Fibroblast of lung (primary cell): ENCODE data around the gene TM7SF2. TPM values are rescaled to one million over a fixed set of nuclear protein-coding genes. Genes with fewer than 3 reads are reported as not detected.
"Not testable (repeated sequence)": the region's sequence is repeated elsewhere in the genome, so short reads cannot be mapped to it uniquely, and the experiment has no call there.

Experiments
- DNase-seq, 2 donors: peaks; one replicate each; pipeline versions ENCODE4 v3.0.0 to v3.0.0-alpha.2; 2010; ENCODE audit warnings: low read depth in 2 of 2
- H2AFZ ChIP-seq: 2 replicates; pipeline ENCODE4 v1.5.1; 2012; ENCODE audit warnings: low read length, control low read depth, inconsistent platforms
- H3K27ac ChIP-seq: 2 replicates; pipeline ENCODE4 v1.5.1; 2011; ENCODE audit warnings: low read length, control low read depth; ENCODE audit not compliant: insufficient read depth
- H3K27me3 ChIP-seq: 2 replicates; pipeline ENCODE4 v1.5.1; 2011; ENCODE audit warnings: mild to moderate bottlenecking, low read length; ENCODE audit not compliant: control insufficient read depth, insufficient read depth
- H3K36me3 ChIP-seq: 2 replicates; pipeline ENCODE4 v1.5.1; 2011; ENCODE audit warnings: low read length; ENCODE audit not compliant: control insufficient read depth, insufficient read depth
- H3K4me1 ChIP-seq: 2 replicates; pipeline ENCODE4 v1.5.1; 2011; ENCODE audit warnings: low read length; ENCODE audit not compliant: control insufficient read depth, insufficient read depth; ENCODE audit errors: extremely low read depth
- H3K4me2 ChIP-seq: 2 replicates; pipeline ENCODE4 v1.5.1; 2011; ENCODE audit warnings: low read length, control low read depth; ENCODE audit not compliant: insufficient read depth; ENCODE audit errors: extremely low read depth
- H3K4me3 ChIP-seq, 4 experiments: fragments of 200-600 bp in 1 of 4; sonication (generic) in 1 of 4; replicated peaks in 1 of 4; 2 replicates each; pipeline ENCODE4 v1.5.1; 2011 to 2016; ENCODE audit warnings: low read length in 4 of 4, low read depth in 3 of 4, mild to moderate bottlenecking in 3 of 4, control low read depth in 2 of 4, inconsistent platforms in 1 of 4, mixed read lengths in 1 of 4; ENCODE audit not compliant: insufficient read depth in 1 of 4; ENCODE audit errors: control extremely low read depth in 1 of 4
- H3K79me2 ChIP-seq: 2 replicates; pipeline ENCODE4 v1.5.1; 2012; ENCODE audit warnings: mild to moderate bottlenecking, low read length, inconsistent platforms; ENCODE audit not compliant: control insufficient read depth, insufficient read depth
- H3K9ac ChIP-seq: 2 replicates; pipeline ENCODE4 v1.5.1; 2011; ENCODE audit warnings: mild to moderate bottlenecking, low read length, control low read depth; ENCODE audit not compliant: insufficient read depth
- H3K9me3 ChIP-seq: 2 replicates; pipeline ENCODE4 v1.5.1; 2012; ENCODE audit warnings: low read depth, low read length; ENCODE audit not compliant: control insufficient read depth, insufficient read depth
- H4K20me1 ChIP-seq: 2 replicates; pipeline ENCODE4 v1.5.1; 2011; ENCODE audit warnings: low read length; ENCODE audit not compliant: control insufficient read depth, insufficient read depth; ENCODE audit errors: extremely low read depth
- EZH2 ChIP-seq: IDR thresholded peaks from 2 replicates; pipeline ENCODE4 v1.5.1; 2012; ENCODE audit warnings: low read length, control low read depth, mild to moderate bottlenecking; ENCODE audit errors: missing control alignments
- polyA plus RNA-seq, 2 donors: library from polyadenylated mRNA; depleted of rRNA in 1 of 2; stranded (reverse) in 1 of 2; unstranded in 1 of 2; fragments of >200 nt; gene quantifications; 2 replicates each; pipeline ENCODE4 v1.2.1, GENCODE V29; 2011 to 2012; ENCODE audit warnings: missing spikeins in 1 of 2
- total RNA-seq: library from RNA; depleted of rRNA; stranded (reverse); fragments of >200 nt; gene quantifications from 2 replicates; pipeline ENCODE4 v1.2.1, GENCODE V29; 2014
- TF ChIP-seq, protein P1 (sequence below), 2 donors: IDR thresholded peaks in 1 of 2; conservative IDR thresholded peaks in 1 of 2; 1 replicate in 1 of 2; 2 replicates in 1 of 2; pipeline ENCODE4 v1.5.1; 2011 to 2012; ENCODE audit warnings: low read length in 2 of 2, control low read depth in 1 of 2, inconsistent platforms in 1 of 2, low read depth in 1 of 2, mild to moderate bottlenecking in 1 of 2

The TM7SF2 gene
- total and polyA plus RNA-seq, 2 donors (not counting 1 experiment from before 2014, with no cell fraction given): 11.7 to 89.5 TPM

DNA sequence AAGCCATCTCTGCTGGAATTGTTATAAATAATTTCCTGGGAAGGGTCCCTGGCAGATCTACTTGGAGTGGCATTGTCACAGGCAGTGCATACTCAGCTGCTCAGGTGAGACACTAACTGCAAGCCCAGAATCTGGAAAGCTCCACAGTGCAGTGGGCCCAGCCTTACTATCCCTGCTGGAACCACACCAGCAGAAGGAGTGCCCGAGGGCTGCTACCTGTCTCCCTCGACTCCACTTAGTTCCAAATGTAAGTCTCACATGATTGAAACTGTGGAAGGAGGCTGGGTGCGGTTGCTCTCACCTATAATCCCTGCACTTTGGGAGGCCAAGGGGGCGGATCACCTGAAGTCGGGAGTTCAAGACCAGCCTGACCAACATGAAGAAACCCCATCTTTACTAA, 37.0 kb downstream of the TM7SF2 start:
- Histone ChIP-seq H3K36me3 (no peaks in the 10 kb centered on the region), H3K27me3 (peaks cover 2% of the 10 kb centered on the region), H3K9me3 (no peaks in the 10 kb centered on the region), H3K79me2 (no peaks in the 10 kb centered on the region), H3K4me1 (peaks cover 2% of the 10 kb centered on the region), H3K27ac (no peak overlapping the region), H3K9ac (no peak overlapping the region), H3K4me3 (no peak overlapping the region), H3K4me2 (no peak overlapping the region), H4K20me1 (no peaks in the 10 kb centered on the region), H2AFZ (no peak overlapping the region)
- TF ChIP-seq, protein P1, sequence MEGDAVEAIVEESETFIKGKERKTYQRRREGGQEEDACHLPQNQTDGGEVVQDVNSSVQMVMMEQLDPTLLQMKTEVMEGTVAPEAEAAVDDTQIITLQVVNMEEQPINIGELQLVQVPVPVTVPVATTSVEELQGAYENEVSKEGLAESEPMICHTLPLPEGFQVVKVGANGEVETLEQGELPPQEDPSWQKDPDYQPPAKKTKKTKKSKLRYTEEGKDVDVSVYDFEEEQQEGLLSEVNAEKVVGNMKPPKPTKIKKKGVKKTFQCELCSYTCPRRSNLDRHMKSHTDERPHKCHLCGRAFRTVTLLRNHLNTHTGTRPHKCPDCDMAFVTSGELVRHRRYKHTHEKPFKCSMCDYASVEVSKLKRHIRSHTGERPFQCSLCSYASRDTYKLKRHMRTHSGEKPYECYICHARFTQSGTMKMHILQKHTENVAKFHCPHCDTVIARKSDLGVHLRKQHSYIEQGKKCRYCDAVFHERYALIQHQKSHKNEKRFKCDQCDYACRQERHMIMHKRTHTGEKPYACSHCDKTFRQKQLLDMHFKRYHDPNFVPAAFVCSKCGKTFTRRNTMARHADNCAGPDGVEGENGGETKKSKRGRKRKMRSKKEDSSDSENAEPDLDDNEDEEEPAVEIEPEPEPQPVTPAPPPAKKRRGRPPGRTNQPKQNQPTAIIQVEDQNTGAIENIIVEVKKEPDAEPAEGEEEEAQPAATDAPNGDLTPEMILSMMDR (conservative IDR thresholded peaks at IDR 0.05 in 1 of 2, IDR thresholded peaks at IDR 0.05 in 1 of 2; ENCODE audit: low read depth in 1 of 2, low read length in 2 of 2): no peak
- TF ChIP-seq EZH2: no peak
- DNase-seq: no peak

DNA sequence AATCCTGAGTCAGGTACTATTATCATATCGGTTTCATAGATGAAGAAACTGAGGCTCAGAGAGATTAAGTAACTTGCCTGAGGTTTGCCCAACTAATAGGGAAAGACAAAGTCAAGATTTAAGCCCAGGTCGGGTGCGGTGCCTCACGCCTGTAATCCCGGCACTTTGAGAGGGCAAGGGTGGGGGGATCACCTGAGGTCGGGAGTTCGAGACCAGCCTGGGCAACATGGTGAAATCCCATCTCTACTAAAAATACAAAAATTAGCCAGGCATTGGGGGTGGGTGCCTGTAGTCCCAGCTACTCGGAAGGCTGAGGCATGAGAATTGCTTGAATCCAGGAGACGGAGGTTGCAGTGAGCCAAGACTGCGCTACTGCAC, 38.4 kb downstream of the TM7SF2 start:
- H3K9ac ChIP-seq, H3K4me2 ChIP-seq, H3K27ac ChIP-seq: not testable (repeated sequence)

DNA sequence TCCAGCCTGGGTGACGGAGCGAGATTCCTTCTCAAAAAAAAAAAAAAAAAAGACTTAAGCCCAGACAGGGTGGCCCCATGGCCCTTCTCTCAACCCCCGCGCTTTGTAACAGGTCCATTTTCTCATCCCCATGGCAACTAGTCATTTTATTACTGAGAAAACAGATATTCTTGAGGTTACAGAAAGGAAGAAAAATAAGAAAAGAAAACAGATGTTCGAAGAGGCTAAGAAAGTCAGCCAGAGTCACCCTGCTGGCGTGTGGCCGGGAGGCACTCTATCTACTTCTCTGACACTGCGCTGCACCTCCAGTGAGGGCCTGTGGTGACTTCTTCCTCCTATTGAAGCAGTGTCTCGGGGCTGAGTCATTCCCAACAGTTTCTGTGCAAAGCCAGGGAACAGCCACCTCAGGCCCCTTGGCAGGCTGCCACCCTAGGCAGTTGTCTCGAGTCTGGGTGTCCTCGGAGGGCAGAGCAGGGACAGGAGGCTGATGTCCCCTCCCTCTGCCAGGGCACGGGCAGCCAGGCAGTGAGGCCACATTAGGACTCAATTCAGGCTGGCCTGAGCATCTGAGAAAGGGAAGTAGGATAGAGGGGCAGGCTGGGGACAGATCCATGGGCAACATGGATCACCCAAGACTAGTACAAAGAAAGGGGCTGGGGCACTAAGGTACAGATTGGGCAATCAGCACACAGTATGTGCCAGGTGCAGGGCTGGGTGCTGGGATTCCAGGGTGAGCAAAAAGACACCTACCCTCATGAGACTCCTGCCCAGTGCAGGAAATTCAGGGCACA, 39.0 kb downstream of the TM7SF2 start:
- no peaks in the 10 kb centered on the region for H4K20me1 ChIP-seq
- DNase-seq: peak; percentile 64 to 87
- peaks cover under 1% of the 10 kb centered on the region for H3K27me3 ChIP-seq
- no peak for TF ChIP-seq EZH2
- TF ChIP-seq, protein P1 (conservative IDR thresholded peaks at IDR 0.05 in 1 of 2, IDR thresholded peaks at IDR 0.05 in 1 of 2; ENCODE audit: low read depth in 1 of 2, low read length in 2 of 2): no peak
- H3K4me1 ChIP-seq: peaks cover 2% of the 10 kb centered on the region
- no peak overlapping the region for H2AFZ ChIP-seq
- no peak overlapping the region for H3K9ac ChIP-seq
- no peak overlapping the region for H3K4me3 ChIP-seq
- no peak overlapping the region for H3K27ac ChIP-seq
- H3K79me2 ChIP-seq: no peaks in the 10 kb centered on the region
- no peaks in the 10 kb centered on the region for H3K36me3 ChIP-seq
- peak overlapping the region; percentile 21 for H3K4me2 ChIP-seq
- no peaks in the 10 kb centered on the region for H3K9me3 ChIP-seq

More for the DNA sequence above, 38.4 kb downstream of the TM7SF2 start:
- not testable (repeated sequence) for H3K27me3 ChIP-seq, H4K20me1 ChIP-seq, H3K79me2 ChIP-seq, H3K9me3 ChIP-seq, DNase-seq, H2AFZ ChIP-seq, H3K36me3 ChIP-seq, H3K4me1 ChIP-seq, H3K4me3 ChIP-seq
